IPS-NIHi7 (cell line): ENCODE data around the gene SGCD.
A peak's percentile ranks its signal among the peaks of the same experiment; 100 is the strongest.

ENCODE experiments used
- DNase-seq: peaks from one replicate; pipeline ENCODE4 v3.0.0; 2012; ENCODE audit warnings: mixed read lengths; ENCODE audit errors: extremely low spot score

Gene SGCD

DNA sequence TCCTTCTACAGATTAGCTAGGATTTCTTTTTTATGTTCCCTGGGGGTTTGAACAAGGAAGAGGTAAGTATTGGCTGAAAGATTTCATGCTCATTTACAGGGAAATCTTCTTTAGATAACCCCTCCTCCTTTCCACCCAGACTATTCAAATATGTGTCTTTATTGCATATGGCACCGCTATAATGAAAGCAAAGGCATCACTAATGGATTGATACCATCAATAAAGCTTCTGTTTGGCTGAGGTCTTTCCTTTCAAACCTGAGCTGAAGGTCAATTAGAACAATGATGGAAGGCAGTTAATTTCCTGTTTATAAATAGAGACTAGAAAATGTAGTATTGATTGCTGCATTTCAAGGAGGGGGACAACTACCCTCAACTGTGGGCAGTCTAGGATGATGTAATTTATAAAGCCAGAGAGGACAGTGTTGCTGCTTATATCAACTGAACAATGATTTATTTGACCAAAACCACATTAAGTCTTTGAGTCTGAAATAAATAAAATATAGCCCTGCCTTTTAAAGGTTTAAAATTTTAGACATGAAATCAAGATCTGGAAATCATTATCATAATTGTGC, 132.9 kb downstream of the SGCD start:
- no peak for DNase-seq

DNA sequence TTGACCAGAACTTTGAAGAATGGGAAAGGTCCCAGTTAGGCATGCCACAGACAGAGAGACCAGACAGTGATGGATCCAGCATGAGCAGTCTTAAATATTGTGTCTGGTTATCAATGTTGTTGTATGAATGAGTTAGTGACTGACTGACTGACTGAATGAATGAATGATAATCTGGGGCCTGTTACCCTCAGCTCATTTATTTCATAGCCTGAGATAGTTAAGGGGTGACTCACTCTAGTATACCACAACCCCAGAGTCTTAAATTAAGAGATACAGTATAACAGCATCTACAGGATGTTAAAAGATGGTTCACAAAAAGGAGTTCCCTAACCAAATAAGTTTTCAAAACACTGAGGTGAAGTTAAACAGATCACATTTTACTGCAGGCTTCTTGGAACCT, 133.5 kb downstream of the SGCD start:
- DNase-seq, result no peak

DNA sequence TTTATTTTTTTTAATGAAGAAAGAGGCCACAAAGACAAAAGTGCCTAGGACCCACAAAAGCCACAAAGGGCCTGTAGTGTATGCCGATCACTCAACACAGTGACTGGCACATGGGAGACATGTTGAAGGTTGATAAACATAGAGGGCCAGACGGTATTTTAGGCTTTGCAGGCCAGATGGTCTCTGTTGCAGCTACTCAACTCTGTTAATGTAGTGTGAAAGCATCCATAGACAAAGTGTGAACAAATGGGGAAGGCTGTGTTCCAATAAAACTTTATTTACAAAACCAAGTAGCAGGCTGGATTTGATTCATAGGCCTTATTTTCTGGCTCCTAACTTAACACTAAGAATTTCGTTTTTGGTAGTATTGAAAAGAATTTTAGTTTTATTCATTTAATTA, 139.9 kb downstream of the SGCD start:
- no peak for DNase-seq

DNA sequence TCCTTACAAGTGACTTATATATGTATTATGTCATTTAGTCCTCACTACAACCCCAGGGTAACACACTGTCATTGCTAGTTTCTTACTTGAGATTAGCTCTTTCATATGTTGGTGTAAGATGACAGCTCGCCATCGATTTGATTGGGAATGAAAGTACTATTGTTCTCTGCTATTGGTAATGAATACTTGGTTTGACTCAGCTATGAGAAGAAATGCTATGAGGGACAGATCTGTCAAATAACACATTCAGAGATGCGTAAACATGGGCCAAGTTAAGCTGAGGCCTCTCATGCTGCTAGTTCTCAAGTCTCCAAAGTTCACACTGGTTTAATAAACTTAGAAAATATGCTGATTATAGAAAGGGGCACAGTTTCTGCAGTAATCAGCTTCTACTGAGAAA, 142.7 kb downstream of the SGCD start:
- no peak for DNase-seq

DNA sequence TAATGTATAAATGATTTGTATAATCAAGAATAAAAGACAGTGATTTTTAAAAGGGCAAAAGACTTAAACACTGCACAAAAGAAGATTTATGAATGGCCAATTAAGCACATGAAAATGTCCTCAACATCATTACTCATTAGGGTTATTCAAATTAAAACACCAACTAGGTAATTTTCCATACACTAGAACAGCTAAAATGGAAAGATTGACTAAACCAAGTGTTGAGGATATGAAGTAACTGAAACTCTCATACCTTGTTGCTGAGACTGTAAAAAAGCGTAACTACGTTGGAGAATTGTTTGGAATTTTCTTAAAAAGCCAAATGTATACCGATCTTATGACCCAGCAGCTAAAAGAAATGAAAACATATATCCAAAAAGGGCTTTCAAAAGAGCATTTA, 144.9 kb downstream of the SGCD start:
- DNase-seq, result no peak

DNA sequence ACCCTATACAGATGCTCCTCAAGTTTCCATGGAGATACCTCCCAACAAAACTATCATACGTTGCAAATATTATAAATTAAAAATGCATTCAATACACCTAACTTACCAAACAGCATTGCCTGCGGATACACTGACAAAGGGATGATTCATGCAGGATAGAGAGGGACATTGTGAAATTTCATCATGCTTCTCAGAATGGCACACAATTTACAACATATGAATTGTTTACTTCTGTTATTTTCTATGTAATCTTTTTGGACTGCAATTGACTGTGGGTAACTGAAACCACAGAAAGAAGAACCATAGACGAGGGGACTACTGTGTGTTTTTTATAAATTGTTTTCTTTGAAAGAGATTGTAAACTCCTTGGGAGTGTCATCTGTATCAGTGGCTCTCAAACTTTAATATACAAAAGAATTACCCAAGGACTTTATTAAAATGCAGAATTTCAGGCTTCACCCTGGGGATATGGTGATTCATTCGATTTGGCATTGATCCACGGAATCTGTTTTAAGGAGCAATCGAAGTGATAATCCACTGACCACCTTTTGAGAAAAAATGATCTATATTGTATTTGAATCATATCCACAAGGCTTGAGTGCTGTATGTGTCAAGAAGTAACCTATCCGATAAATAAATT, 146.4 kb downstream of the SGCD start:
- no peak for DNase-seq

DNA sequence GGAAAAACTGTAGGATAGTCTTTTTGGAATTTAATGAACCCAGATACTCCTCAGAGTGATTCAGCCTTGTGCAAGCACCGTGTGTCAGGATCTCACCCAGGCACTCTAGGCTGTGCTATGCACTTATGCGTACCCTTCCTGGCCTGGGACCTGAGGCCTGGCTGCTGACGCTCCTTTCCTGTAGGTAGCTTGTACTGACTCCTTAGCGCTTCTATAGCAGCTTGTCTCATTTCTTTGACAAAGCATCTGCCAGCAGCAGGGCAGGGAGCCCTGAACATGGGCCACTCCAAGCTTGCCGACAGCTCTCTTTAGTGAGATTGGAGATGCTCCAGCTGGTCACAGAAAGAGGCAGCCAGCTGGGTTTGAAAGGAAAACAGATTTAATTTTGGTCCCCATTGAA, 147.3 kb downstream of the SGCD start:
- DNase-seq, result no peak

DNA sequence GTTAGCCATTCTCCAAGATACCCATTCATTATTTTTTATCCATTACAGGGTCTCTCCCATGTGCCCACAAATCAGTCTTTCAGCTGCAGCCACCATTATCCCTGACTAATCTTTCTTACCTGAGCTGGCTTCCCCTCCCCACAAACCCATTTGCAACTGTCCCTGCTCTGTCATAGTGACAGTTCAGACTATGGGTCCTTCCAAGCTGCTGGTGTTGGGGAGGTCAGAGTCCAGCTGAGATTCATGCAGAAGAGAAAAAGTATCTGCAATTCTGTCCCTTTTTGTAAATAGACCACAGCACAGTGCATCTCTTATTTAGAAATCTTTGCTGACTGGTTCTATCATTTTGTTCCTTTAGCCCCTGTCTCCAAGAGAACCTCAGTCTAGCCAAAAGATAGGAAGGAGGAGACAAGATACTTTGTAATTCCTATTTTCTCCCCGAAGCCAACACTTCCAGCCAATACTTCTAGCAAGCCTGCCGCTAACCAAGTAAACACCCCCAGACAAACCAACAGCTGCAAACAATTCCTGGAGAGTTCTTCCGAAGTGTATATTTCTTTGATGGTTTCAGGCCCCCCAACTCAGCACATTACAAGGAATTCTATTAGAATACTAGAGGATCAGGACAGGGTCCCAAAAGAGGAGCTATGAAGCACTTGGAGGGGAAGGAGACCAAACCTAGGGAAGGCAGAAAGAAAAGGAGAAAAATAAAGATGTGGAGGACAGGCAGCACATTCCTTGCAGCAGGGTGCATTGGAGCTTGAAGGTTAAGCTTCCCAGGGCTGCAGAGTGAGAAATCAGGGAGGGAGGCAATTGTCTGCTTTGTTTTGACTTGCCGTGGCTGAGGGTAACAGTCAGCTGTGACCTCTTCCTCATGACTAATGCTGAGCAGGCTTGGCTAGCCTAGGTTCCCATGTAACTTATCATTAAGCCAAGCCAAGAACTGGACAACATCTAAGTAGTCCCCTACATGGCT, 148.5 kb downstream of the SGCD start:
- peak; percentile 63 for DNase-seq

DNA sequence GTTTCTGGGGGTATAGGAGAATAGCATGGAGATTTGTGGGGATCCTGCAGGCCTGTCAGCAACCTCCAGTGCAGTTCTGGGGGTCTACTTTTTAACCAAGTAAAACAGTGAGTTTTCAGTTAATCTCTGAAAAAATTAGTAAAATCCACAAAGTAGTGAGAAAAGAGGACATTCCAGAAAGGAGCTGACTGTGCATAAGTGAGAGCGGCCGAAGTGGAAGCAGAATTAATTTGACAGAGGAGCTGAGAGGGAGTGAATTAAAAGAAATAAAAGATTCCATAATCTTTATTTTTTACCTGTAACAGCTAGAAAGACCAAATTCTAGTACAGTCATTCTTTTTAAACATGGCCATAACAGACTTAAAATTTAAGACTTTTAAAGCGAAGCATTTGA, 149.2 kb downstream of the SGCD start:
- DNase-seq, result no peak

DNA sequence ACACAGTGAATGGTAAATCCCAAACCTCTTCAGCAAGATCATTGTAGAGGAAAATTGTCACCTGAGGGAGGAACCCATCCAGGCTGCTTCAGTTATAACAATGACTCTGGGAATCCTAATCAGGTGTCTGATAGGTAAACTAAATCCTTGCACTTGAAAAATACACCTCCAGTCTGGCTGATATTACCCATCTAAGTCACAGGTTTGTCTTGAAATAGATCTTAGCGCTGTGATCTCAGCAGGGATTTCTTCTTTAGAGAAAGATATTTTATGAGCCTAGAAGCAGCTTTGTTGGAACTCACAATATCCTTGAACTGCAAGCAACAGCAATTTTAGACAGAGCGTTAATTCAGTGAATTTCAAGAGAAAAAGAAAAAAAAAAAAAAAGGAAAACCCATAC, 149.7 kb downstream of the SGCD start:
- no peak for DNase-seq

DNA sequence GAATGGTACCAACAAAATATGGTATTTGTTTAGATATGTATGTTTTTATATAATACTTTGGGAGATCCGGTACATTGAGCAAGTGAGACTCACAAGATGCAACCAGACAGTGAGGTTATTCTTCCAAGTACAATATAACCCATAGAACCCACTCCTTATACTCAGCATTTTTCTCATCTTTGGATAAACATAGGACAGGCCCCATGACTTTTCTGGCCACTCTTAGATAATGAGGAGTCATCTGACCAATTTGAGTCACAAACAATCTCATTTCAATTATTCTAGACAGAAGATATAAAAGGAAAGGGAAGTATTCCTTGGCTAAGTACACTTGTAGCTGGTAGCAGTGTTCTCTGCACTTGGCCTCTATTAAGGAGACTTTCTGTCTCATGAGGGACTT, 150.2 kb downstream of the SGCD start:
- no peak for DNase-seq

DNA sequence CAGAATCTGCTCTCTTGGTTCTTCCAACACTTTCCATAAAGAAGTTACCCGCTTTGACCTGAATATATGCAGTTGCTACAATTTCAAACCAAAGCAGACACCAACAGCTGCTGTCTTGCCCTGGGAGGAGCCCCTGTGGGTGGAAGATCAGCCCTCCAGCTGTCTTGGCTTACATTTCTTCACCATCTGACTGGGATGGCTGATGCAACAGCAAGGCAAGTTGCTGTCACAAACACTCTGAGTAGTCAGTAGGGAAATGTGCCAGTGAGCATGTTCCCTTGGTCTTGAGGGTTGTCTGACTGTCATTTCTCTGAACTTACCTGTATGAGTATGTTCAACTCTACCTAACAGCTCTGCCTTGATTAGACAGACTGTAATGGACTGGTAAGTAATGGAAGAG, 152.9 kb downstream of the SGCD start:
- DNase-seq, result no peak

DNA sequence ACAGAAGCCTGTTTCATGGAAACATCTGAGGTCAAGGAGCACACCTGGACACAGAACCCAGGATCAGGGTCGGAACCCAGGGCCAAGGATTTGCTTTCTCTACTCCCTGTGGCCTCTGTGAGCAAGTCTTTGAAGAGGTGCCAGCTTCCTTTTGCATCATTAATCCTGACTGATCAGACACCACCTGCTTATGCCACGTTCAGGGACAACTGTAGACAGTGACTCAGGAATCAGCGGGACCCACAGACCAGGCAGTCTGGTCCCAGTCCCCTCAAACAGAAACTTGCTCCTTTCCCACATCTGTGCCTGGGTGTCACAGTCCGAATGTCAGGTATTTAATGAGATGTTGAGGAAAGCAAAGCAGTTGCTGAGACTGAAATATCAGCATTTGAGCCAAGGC, 154.8 kb downstream of the SGCD start:
- no peak for DNase-seq

DNA sequence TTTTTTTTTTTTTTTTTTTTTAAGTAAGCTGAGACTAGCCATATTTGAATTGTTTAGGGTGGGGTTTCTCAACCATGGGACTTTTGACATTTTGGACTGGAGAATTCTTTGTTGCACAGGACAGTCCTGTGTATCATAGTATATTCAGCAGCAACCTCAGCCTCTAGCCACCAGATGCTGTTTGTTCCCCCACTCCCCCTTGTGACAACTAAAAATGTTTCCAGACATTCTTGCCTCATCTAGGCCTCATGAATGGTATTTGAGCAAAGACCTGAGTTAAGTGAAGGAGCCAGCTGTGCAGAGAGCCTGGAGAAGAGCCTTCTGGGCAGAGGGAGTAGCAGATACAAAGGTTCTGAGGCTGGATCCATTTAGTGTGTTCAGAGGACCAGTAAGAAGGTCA, 155.9 kb downstream of the SGCD start:
- no peak for DNase-seq

DNA sequence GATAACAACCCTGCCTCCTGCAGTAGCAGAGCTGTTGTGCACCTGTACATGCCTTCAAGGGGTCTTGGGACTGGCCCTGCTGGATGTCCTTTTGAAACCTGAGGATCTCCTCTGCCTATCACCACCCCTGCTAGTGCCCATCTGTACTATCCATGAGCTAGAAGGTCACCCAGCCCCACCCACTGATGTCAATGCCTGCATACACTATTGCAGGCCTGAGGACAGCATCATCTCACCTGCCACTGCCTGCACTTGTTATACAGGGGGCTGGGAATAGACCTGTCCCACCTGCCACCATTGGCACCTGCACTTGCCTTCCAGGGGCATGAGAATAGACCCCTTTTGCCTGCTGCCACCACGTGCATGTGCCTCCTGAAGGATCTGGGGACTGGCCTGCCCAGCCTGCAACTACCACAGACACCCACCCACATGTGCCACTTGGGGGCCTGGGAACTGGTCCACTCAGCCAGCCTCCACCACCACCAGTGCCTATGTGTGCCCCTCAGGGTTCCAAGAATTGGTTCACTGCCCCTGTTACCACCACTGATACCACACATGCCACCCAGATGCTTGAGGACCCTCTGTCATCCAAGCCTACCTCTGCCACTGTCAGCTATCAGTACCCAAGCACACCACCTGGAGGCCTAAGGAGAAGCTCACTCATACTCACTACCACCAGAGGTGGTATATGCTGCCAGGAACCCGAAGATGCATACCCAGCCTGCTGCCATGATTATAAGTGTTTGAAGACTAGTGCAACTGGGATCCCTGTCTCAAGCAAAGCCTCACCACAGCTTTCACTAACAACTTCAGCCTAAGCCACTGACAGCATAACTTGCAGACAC, 159.7 kb downstream of the SGCD start:
- DNase-seq, result no peak

DNA sequence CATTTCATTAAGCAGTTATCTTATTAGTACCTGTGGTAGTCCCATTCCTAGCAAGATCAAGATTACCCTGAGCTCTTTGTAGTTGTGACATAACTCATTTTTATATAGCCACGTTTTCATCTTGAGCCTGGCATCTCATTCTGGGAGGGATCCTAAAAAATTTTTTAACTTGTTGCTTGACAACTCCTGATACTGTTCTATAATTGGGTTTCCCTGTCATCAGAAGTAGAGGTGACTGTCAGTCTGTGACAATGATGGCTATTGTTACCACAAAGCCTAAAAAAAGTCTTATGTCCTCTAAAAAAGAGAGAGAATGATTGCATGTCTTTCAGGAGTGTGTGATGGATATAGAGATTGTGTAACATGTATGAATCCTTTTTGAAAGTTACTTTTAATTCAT, 164.8 kb downstream of the SGCD start:
- DNase-seq, result no peak

DNA sequence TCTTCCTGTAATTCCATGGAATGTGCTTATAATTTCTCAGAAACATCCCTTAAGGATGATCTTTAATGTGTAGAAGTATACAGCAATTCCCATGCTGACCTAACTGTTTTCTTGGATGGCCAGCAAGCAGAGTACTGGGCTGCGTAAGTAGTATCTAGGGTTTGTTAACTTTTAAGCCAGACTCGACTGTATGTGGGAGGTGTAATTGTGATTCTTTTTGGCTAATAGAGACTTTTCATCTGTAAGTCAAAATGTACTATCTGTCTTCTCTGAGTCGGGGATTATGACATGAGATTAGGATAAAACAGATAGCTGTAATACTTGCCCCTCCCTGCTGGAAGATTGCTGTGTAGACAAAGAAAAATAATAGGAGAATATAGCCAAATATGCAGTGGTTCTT, 169.3 kb downstream of the SGCD start:
- no peak for DNase-seq

DNA sequence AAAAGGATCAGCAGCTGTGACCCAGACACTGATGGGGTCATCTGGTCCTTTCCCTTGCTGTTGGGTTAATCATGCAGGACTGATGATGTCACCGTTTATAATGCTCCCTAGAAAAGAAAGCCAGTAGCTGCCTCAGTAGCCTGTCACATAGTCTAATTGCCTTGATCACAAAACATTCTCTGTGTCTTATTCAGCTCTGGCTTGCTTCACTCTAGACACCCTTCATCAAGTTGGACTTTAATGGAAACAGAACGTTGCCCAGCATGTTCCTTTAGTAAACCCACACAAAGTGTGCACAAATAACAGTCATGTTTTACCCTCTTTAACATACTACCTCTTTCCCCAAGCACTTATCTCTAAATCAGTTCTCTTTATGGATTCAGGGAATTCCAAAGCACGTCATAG, 170.8 kb downstream of the SGCD start:
- DNase-seq, result no peak

DNA sequence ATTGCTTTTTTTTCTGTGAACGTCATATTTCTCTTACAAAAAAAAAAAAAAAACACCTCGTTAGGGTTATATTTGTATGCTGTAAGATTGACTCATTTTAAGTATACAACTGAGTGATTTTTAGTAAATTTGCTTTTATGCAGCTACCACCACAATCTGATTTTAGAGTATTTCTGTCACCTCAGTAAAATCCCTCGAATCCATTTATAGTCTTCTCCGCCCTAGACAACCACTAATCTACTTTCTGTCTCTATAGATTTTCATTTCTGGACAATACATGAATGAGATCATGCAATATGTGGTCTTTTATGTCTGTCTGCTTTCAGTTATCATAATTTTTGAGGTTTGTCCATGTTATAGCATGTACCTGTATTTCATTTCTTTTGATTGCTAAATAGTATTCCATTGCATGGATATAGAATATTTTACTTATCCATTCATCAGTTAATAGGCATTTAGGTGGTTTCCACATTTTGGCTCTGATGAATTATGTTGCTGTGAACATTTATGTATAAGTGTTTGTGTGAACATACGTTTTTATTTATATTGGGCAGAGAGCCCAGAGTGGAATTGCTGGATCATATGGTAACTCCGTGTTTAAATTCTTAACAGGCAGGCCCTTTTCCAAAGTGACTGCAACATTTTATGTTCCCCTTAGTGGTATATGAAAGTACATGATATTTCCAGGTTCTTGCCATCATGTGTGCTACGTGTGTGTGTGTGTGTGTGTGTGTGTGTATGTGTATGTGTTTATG, 171.4 kb downstream of the SGCD start:
- no peak for DNase-seq

DNA sequence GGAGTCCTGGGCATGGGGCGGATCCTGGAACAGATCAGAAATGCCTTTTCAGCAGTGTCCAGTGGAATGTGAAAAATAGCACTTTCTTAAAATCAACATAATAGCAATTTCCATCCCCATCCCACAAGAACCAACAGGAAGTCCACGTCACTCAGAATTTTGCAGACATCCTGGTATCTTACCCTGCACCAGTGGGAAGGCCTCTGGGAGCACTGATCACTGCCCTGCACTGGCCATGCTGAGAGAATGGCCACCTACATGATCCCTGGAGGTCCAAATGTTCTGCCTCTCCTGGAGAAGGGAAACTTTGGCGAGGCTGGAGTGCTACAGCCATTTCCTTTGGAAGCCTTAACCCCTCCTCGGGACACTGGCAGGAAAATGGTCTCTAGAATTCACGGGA, 173.8 kb downstream of the SGCD start:
- DNase-seq, result no peak

DNA sequence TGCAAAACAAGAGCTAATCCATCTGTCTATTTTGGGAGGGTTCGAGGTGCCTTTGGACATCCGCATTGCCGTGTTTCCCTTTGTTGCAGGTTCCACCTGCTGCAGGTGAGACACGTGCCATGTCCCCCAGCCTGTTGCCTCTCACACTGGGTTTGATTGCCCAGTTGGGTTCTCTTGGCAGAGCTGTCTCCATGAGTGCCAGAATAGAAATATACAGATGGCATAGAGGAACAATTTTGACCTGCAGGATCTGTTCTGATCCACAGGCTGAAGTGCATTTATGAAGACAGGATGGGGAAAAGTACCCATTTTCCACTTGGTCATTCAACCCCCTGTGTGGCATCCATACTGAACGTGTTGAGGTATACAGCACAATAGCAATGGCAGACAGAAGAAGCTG, 178.1 kb downstream of the SGCD start:
- DNase-seq, result no peak
